ENCODE data around the gene PRDM16.

Gene PRDM16

DNA sequence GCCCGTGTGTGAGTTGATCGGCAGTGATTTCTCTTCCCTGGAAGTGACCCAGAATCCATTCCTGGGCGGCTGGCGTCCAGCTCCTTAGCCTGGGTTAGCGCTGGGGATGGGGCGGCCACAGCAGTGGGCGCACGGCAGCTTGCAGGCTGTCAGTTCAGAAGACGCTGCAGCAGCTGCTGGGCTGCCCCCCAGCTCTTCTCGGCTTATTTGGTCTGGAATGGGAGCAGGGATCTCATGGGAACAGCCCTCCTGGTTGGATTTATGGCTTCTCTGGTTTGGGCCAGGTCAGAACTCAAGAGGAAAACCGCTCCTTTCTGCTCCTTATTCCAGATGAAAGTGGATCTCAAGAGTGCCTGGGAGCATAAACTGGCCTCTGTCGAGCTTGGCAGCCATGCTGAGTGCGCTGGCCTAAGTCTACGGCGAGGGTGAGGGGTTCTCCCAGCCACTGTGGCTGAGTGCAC, 148.2 kb downstream of the PRDM16 start:
- no peak for DNase-seq

DNA sequence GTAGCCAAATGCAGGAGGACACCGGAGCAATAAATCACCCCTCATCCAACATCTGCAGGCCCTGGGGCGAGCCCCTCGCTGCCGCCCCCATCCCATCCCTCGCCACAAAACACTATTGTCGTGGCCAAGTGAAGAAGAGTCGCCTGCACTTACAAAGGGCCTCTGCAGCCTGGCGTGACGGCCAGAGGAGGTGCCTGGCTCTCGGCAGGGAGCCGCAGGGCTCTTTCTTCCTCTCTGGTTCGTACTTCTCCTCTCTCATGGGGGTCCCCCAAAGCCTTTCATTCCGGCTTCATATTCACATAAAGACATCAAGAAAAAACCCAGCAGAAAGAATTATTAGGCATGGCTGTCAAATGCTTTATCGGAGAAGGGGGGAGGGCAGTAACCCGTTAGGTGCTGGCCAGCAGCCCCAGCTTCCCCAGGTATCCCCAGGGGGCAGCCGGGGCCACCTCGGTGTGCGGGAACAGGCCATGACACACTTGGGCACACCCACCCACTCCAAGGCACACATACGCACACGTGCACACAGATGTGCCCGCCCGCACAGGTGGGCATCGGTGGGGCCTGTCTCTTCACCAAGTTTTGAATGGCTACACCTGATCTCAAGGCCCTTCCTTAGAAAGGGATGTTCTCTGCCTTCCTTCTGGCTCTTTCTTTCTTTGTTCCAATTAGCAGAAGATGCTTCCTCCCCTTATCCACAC, 149.1 kb downstream of the PRDM16 start:
- no peak for DNase-seq

DNA sequence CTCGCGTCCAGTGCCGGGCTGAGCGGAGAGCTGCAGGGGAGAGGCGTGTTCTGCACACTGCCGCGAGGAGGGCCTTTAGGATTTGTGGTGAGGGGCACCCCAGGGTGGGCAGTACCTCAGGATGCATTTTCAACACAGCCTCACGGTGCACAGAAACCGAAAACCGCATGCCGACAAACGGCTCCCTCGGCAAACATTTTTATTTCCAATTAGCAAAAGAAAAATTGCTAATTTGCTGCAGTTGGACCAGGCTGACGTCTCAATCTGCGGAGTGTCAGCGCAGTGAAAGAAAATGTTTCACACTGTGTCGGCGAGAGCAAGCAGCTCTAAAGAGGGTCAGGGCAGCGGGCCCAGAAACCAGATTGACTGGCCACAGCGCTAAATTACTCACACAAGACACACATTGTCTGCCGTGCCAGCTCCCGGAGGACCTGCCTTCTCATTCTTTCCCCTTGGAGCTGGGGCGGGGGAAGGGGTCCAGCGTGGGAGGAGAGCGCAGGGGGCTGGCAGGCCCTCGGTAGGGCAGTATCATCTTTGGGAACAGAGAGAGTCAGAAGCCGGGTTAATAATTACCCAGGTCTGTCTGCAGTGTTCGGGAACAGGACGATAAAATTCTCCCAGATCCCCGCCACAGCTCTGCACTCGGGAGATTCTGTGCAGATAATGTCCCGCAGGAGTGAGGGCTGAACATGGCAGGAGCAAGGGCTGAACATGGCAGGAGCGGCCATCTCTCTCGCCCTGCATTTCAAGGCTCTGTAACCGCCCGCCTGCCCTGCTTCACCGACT, 150.2 kb downstream of the PRDM16 start:
- DNase-seq: no peak

GRCh38 chr1:3219791-3220467, 150.9 kb downstream of the PRDM16 start:
- DNase-seq: no peak

DNA sequence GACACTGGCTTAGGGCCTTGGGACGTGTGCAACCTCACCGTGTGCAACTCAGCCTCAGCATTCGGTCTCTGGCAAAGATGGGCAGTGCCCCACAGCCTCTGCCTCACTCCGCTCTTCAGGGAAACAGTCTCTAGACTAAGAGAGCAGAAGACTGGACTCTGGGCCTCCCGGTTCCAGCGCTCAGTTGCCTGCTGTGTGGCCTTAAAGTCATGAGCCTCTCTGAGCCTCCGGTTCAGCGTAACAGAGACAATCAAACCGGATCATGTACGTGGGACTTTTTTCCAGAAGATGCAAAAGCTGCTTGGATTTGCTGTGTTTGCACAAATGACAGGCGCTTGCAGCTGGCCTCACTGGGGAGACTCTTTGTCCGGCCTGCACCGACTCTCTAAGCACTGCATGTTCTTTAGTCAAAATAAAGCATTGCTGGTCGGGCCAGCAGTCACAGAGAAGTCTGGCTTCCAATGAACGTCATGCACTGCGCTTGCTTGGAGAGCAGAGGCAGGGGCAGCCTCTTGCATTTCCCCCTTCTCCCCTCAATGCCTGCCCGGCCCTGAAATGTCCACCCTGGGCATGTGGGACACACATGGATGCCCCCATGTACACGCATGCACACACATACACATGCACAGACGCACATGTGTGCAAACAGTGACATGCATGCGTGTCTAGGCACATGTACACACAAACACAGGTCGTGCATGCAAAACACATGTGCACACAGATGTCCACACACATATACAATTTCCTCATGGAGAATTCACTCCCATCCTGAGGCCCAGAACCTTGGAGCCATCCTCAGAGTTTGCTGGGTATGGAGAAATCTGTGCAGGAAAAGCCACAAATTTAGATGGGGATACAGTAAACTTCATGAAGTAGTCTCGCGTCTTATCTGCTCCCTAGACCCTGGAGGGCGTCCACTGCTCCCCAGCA, 152.4 kb downstream of the PRDM16 start:
- DNase-seq: no peak

- no peak for DNase-seq
These were observed 153.2 kb downstream of the PRDM16 start for GRCh38 chr1:3222042-3222692.

DNA sequence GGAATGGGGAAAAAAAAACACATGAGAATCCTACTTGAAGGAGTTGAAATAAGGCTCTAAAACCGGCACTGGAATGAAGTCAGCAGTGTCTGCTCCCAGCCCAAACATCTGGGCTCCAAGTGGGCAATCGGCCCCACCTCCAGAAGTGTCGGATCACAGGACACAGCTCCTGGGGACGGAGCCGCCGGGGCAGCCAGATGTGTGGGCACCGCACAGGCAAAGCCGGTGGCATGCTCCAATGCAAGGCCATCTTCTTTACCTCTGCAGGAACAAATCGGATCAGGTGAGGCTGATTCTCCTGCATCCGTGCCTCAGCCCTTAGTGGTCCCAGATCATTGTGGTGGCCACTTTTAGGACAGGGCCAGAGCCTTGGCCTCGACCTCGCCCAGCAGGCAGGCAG, 156.7 kb downstream of the PRDM16 start:
- no peak for DNase-seq

DNA sequence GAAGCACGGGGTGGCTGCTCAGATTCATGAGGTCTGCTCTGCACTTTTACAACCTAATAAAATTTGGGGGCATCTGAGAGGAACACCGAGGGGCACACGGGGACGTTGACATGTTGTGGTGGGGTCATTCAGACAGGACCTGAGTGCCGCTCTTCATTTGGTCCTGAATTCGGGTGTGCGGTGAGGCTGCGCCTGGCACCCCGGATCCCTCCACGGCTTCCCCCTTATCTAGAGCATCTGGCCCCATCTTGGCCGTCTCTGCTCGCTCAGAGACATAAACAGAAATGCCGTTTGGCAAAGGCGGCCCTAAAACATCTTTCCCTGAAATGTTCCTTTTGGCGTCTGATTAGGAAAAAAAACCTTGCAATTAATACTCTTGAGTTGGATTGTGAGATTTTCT, 157.2 kb downstream of the PRDM16 start:
- no peak for DNase-seq

GRCh38 chr1:3226701-3227350, 157.8 kb downstream of the PRDM16 start:
- DNase-seq: no peak

DNA sequence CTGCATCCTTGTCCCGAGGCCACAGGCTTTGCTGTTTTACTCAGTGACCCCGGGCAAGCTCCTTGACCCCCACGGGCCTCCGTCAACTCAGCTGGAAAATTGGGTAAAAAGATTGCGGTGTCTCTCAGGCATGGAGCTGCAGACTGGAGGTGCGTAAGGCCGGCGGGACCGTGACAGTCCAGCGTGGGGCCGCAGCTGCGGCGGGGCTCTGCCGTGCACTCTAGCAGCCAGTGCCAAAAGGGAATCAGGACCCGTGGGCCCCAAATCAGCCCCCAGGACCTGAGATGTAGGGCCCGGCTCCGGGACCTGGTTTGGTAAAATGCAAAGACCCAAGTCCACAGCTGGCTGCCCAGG, 158.3 kb downstream of the PRDM16 start:
- no peak for DNase-seq

- DNase-seq: no peak
These were observed 158.9 kb downstream of the PRDM16 start for GRCh38 chr1:3227893-3228292.

DNA sequence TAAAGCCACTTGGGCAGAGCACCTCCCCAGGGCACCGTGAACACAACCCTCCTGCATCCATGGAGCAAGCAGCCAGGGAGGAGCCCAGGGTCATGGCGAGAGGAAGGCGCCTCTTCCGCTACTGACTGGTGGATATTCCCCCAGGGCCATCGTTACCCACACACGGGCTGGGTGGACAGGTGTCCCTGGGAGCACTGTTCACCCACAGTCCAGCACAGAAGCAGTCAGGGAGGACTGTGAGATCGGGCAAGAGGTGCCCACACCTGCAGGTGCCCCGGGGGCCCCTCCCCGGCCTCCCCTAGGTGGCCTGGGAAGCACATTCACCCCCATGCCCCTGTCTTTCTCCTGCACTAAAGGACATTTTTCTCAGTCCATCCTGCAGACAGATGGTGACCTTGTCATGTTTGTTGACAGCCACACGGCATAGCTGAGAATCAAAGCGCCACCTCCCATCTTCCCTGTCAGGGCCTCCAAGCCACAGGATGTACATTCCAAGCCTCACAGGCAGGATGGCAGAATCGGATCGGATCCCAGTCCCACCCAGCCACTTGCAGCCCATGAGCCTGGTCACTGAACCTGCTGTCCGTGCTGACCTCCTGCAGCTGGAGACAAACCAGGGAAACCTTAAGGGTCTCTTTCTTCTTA, 160.2 kb downstream of the PRDM16 start:
- DNase-seq: no peak

DNA sequence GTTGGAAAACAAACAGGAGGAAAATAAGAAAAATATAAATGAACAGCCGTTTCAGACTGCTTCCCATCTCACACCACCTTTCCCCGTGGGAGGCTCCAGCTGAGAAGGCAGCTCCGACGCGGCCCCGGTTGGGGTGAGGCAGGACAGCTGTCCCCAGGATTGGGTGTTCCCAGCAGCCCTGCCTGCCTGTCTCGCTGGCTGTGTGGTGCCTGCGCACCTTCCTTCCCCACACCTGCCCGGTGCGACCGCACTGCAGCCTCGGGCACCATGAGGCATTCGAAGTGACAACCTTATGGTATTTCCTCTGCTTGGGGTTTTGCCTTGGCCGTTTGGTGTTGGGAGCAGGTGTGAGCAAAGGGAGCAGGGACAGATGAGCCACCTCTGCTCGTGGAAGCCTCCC, 161.6 kb downstream of the PRDM16 start:
- no peak for DNase-seq

DNA sequence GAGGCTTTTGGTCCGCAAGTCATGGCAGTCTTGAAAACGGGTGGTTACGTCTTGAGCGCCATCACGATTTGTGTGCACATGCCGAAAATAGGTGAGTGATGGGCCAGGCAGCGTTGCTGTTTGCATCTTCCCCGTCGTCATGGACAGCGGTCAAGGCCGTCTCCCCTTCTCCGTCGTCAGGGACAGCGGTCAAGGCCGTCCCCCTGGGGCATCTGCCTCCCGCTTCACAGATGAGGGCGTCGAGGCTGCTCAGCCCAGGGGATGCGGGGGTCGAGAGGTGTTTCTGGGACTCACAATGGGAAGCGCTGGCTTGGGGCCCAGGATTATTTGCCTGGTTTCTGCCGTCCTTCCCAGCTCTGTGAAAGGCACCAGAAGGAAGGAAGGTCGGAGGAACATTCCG, 162.2 kb downstream of the PRDM16 start:
- DNase-seq: no peak

DNA sequence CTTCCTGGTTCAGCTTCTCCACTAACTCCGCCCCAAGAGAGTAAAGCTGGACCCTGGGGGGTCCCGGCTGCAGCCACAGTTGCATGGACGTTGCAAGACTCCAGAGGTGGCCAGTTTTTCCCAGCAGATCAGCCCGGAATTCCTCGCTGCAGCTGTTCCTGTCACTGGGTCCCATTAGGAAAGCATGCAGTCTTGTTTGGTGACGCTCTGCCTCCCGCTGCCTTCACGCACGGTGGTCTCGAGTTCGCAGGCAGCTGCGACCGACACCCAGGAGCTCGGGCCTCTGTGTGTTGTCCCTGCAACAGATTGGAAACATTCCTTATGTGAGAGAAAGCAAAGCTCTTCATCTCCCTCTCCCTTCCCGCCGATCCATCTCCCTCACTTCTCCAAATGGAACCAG, 162.8 kb downstream of the PRDM16 start:
- DNase-seq: no peak

- no peak for DNase-seq
These were observed 164.0 kb downstream of the PRDM16 start for GRCh38 chr1:3233031-3233430.

GRCh38 chr1:3233551-3233950, 164.5 kb downstream of the PRDM16 start:
- no peak for DNase-seq

GRCh38 chr1:3234281-3234680, 165.3 kb downstream of the PRDM16 start:
- DNase-seq: no peak

DNA sequence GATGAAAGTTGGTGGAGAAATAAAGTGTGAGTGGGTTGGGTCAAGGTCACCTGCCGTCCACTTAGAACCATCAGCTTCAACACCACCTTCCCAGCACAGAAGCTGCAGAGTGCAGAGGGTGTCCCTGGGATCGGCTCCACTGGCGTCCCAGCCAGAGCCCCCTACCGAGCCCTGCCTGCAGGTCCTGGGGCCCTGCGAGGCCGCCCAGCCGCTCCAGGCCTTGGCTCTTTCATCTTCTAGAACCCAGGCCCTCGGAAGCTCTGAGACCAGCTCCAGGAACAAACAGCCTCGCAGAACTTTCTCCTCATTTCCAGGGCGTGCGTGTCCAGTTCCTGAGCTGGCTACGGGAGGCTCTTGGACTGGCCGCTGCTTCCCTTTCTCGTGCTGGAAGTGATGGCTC, 166.0 kb downstream of the PRDM16 start:
- no peak for DNase-seq

DNA sequence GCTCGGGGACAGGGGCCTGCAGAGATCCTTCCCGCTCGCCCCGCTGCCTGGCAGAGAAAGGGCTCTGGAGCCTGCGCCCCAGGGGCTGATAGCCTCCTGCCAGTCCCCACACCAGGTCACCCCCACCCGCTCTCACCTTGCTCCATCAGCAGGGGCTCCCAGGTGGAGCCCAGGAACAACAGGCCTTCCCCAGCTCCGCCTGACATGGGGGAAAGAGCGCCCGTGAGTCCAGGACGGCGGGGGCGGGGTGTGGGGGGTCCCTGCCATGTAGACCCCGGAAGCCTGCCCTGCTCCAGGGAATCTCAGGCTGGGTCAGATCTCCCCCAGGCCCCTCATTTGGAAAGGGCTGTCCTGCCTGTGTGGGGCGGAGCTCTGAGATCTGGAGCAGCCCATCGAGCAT, 166.5 kb downstream of the PRDM16 start:
- DNase-seq: no peak

DNA sequence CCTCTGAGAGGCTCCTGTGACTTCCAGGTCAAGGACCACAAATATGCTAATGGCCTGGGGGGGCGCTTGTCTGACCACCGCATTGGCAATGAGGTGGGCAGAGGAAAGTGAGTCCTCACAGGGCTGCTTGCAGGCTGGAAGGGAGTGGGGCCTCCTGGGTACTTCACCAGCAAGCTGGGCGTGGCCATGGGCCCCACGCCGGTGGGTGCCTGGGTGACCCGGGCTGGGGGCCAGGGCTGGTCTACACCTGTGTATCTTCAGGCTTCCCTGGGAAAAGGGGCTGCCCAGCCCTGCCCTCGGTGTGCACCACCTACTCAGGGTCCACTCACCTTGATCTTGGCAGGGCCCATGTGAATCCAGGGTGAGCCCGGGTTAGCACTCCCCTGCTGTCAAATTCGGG, 167.4 kb downstream of the PRDM16 start:
- DNase-seq: no peak
